GM12865 (cell line): ENCODE results near the gene MPIG6B.

ENCODE experiments used
- DNase-seq: peaks from one replicate; pipeline ENCODE4 v3.0.0; 2010; ENCODE audit warnings: low read depth
- H3K4me3 ChIP-seq: 2 replicates; pipeline ENCODE4 v1.5.1; 2011; ENCODE audit warnings: mild to moderate bottlenecking, low read depth, low read length, control low read depth
- CTCF ChIP-seq: IDR thresholded peaks from 2 replicates; pipeline ENCODE4 v1.5.1; 2011; ENCODE audit warnings: low read length, control low read depth, low read depth, inconsistent platforms; ENCODE audit not compliant: insufficient read depth; ENCODE audit errors: missing control alignments

The MPIG6B gene

DNA sequence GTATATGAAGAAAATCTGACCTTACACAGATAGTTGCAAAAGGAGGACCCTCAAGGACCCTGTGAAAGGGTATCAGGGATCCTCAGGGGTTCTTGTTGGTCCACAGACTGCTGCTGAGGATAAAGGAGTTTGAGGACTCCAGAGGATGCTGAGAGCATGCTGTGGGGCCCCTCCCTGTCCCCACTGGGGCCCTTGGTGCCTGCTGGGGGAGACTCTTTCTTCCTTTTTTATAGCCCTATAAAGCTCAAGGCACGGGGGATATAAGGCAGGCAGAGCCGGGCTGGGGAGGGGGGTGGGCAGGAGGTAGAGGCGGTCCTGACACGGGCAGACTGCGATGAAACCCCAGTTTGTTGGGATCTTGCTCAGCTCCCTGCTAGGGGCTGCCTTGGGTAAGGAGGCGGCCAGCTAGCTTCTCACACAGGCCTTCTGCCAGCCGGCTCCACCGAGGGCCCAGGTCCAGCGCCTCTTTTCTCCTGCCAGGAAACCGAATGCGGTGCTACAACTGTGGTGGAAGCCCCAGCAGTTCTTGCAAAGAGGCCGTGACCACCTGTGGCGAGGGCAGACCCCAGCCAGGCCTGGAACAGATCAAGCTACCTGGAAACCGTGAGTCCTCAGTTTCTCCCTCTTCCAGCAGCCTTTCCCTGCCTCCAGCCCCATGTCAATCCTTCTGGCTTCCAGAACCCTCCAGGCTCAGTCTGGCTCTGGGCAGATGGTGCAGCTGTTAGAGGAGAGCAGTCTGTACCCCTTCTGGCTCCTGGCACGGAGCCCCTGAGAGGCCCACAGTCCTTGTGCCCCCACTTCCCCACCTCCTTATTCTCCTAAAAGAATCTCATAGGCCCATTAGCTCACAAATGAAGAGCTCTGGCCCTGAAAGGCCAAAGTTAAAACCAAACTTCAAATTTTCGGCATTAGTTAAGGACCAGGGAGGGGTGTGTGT lies 7.9 kb upstream of the MPIG6B start, which contains the start of gene LY6G6D:
LY6G6D (plus strand) TSS at position 327 of the 937 bp plus-strand sequence; CDS start at position 335, 8 bp downstream.
- no peak for TF ChIP-seq CTCF
- DNase-seq, result no peak
- no peak within 1 kb of the TSS for H3K4me3 ChIP-seq

- H3K4me3 ChIP-seq, result no peak overlapping the region
- TF ChIP-seq CTCF, result no peak
- DNase-seq, result no peak
These were observed 5.5 kb upstream of the MPIG6B start for GRCh38 chr6:31717499-31718222.

- no peak overlapping the region for H3K4me3 ChIP-seq
- no peak for TF ChIP-seq CTCF
- no peak for DNase-seq
These were observed 4.9 kb upstream of the MPIG6B start for GRCh38 chr6:31718265-31718664.

- no peak for TF ChIP-seq CTCF
- no peak for DNase-seq
- no peak overlapping the region for H3K4me3 ChIP-seq
These were observed 4.2 kb upstream of the MPIG6B start for GRCh38 chr6:31719001-31719400.

- H3K4me3 ChIP-seq, result no peak overlapping the region
- no peak for DNase-seq
- TF ChIP-seq CTCF, result no peak
These were observed 2.9 kb upstream of the MPIG6B start for GRCh38 chr6:31720196-31720770.

DNA sequence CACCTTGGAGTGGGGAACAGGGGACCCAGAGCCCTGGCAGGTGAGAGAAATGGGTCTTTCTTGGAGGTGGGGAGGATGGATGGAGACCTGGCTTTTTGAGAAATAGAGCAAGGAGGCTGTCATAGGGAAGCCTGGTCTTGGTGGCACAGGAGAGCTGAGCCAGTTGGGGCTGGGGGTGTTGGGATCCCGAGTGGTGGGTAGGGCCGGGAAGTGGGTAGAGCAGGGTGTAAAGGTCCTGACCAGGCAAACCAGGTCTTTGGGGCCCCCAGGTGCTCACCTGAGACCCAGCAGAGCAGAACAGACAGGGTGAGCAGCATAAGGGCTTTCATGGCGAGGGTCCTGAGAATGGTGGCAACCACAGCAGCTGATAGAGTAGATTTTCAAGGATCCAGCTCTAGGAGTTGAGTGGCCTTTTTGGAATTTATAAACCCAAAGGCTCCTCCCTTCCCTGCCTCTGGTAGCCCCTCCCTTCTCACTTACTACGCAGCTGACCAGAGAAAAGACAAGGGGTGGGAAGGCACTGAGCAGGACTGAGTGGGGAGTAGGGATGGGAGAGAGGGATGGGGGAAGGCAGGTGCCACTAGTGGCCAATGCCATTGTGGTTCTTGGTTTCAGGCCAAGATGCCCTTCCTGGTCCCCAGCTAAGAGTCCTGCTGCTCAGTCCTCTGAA lies 1.7 kb upstream of the MPIG6B start, which contains the start of gene LY6G6C:
LY6G6C (minus strand) TSS at position 396 of the 670 bp plus-strand sequence; CDS start at position 329, 67 bp downstream.
- no peak within 1 kb of the TSS for H3K4me3 ChIP-seq
- DNase-seq, result no peak
- no peak for TF ChIP-seq CTCF
